ENCODE results near the gene PSMG2.

The PSMG2 gene, protein sequence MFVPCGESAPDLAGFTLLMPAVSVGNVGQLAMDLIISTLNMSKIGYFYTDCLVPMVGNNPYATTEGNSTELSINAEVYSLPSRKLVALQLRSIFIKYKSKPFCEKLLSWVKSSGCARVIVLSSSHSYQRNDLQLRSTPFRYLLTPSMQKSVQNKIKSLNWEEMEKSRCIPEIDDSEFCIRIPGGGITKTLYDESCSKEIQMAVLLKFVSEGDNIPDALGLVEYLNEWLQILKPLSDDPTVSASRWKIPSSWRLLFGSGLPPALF

DNA sequence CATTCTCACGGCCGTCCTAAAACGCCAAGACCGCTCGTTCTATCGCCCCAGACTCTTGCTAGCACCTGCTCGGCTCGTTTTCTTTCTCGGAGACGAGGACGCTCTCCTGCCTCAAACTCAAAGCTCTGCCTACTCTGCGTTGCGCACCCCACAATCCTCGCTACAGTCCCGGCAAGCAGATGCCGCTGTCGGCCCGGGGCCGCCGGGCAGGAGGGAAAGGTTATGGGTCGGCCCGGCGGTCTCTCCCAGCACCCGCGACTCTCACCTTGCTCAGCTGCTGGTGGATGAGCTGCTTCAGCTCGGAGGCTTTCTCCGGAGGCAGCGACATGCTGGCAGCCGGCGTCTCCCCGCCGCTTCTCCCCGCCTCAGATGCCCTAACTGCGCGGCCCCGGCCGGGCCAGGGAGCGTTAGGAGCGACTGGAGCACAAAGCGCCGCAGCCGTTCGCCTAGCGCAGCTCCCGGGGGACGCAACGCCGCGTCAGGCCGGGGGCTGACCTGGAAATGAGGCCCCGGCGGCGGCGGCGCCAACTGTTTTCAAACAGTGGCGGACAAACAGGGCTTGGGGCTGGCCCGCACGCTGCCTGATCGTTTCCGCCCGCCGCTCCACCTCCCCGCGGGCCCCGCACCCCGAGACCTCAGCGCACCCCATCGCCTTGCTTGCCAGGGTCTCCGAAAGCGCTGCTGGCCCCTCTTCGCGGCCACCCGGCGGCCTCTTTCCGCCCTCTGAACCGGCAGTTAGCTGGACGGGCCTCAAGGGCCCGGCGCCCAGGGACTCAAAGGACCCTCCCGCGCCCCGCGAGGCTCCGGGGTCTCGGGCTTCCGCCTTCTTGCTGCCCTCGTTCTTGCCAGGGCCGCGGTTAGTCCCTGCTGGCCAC is at the start of gene PSMG2, which contains the start of gene CEP76:
Gene PSMG2 (plus strand): TSS at position 822 of the 875 bp plus-strand sequence. CDS start 66 bp downstream, outside the sequence.
Gene CEP76 (minus strand): TSS at position 503 of the 875 bp plus-strand sequence. CDS start 175 bp downstream, at position 328.
- FAIRE-seq = no peak

DNA sequence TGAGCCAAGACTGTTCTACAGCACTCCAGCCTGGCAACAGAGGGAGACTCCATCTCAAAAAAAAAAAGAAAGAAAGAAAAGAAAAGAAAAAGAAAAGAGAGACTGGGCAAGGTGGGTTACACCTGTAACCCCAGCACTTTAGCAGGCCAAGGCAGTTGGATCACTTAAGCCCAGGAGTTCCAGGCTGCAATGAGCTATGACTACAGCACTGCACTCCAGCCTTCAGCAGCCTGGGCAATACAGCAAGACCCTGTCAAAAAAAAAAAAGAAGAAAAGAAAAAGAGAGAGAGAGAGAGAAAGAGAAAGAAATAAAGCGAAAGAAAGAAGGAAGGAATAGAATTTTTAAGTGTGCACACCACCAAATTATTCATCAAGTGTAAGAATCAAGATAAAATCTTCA is 47.9 kb upstream of the PSMG2 start:
- FAIRE-seq = no peak

- FAIRE-seq = no peak
Measured at GRCh38 chr18:12656605-12656937, 46.3 kb upstream of the PSMG2 start.

- FAIRE-seq = no peak
Measured at GRCh38 chr18:12656938-12657683, 45.7 kb upstream of the PSMG2 start.

DNA sequence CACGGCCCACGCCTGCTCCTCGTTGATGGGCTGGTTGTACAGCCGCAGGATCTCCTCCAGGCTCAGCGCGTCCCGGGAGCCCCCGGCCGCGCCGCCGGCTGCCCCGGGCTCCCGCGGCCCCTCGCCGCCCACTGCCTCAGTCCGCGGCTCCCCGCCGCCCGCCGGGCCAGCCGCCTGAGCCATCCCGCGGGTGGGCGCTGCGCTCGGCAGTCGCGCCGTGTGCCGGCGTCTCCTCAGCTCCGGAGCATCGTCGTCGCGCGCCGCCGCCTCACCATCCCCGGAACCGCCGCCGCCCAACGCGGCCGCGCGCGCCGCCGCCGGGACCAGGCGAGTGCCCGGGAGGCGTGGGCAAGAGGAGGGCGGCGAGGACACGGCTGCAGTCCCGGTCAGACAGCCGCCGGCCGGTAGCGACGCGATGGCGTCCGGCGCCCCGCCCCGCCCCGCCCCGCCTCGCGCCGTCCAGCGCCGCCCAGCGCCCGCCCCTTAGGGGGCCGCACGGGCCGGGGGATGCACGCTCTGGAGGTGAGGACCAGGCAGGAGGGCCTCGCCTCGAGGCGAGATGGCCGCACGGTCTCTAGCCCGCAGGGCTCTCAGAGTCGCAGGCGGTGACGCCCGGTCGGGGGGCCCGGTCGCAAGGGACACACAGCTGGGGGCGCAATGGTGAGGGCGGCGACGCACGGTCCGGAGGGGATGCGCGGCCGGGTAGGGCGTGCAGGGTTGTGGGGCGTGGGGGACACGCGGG is 45.0 kb upstream of the PSMG2 start, which contains the start of gene SPIRE1:
Gene SPIRE1 (minus strand): TSS at position 424 of the 742 bp plus-strand sequence. CDS start 241 bp downstream, at position 183.
- FAIRE-seq = no peak

- FAIRE-seq = no peak
Measured at GRCh38 chr18:12658426-12659138, 44.3 kb upstream of the PSMG2 start.

GRCh38 chr18:12659904-12660605 is 42.8 kb upstream of the PSMG2 start:
- FAIRE-seq = peak; percentile 96

- no peak for FAIRE-seq
Measured at GRCh38 chr18:12668041-12668440, 34.8 kb upstream of the PSMG2 start.

GRCh38 chr18:12679183-12679786 is 23.6 kb upstream of the PSMG2 start:
- FAIRE-seq = no peak

GRCh38 chr18:12686100-12686499 is 16.7 kb upstream of the PSMG2 start:
- no peak for FAIRE-seq

- FAIRE-seq = no peak
Measured at GRCh38 chr18:12689256-12689850, 13.5 kb upstream of the PSMG2 start.

GRCh38 chr18:12692206-12692605 is 10.6 kb upstream of the PSMG2 start:
- FAIRE-seq = no peak

DNA sequence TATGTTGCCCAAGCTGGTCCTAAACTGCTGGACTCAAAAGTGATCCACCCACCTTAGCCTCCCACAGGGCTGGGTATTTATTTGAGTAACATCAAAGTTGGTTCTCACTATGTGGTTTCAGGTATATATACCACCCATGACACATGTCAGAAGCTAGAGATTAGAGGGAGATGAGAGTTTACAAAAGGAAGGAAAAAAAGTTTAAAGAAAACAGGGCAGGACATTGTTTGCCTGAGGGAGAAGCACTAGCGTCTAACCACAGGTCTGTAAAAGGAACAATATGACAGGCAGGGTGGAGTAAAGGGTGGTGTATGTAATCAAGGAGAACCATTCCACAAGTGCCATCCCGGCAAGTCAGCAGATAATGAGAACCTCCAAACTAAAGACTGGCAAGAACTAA is 8.8 kb upstream of the PSMG2 start:
- FAIRE-seq = no peak

DNA sequence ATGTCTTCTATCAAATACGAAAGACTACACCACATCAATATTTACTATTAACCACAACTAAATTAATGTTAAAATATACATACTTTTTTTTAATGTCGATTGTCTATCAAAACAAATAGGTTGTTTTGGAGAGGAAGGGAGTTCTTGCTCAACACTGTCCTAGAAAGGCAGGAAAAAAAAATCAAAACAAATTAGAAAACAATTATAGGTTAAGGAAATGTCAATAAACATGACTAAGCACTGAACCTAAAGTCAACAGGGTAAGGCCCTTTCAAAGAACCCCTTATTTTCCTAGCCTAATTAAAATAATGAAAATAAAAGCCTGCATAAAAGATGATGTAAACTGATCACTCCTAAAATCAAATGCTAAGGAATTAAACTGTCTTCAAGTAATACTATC is 3.1 kb upstream of the PSMG2 start:
- FAIRE-seq = no peak

DNA sequence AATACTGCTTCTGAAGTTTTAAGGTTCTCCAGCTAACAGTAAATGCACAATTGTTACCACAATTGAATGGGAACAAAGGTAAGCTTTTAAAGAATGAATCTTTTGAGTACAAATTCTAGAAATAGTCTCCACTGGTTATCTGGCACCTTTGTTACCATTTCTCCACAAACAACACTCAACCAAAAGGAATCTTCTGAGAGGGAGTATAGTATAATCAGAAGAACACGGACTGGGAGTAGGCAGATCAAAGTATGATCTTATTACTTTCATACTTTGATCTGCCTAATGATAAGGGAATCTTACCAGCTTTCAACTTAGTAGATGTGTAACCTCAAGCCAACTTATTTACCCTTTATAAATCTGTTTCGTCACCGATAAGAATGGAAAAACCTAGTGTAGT is 1.7 kb upstream of the PSMG2 start:
- no peak for FAIRE-seq

DNA sequence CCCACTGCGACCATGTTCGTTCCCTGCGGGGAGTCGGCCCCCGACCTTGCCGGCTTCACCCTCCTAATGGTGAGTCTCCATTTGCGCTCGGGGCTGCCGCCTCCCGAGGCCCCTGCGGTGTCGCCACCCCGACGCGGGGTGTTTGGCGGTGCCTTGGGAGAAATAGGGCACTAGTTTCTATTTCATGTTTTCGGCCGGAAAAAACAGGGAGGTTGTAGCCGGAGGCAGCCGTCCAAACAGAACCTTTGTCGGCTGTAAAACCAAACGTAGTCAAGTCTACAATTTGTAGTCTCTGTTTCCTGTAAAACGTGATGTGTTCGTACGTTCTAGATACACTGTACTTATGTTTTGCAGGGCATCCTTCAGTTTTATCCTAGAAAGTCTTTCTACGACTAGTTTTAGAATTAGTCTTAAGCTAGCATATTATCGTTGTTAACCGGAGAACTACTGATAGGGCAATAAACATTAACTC is 290 bp downstream of the PSMG2 start:
- FAIRE-seq = no peak

GRCh38 chr18:12703664-12704063 is 822 bp downstream of the PSMG2 start:
- no peak for FAIRE-seq

DNA sequence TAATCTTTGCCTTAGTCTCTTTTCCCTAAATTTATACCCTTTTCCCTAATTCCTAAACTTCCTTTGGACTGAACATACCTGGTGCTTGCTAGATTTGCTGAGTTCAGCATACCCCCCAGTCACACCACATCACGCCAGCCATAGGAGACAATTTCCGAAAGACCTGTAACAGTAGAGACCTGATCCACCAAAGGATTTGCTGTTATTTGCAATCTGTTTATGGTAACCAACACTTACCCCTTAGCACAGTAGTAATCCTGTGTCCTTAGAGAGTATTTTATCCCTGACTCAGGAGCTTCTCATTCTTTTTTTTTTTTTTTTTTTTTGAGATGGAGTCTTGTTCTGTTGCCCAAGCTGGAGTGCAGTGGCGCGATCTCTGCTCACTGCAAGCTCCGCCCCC is 8.6 kb downstream of the PSMG2 start:
- no peak for FAIRE-seq

GRCh38 chr18:12721495-12722275 is 18.8 kb downstream of the PSMG2 start:
- FAIRE-seq = no peak

Data from endometrium (tissue), 2 donors.